ENCODE data around the gene TFPI. TPM values are rescaled to one million over a fixed set of nuclear protein-coding genes. Genes with fewer than 3 reads are reported as not detected.
A peak's percentile ranks its signal among the peaks of the same experiment; 100 is the strongest.

The TFPI gene
- total RNA-seq, 4 donors from 2014 or later = 3.5 to 89.6 (median 22.5) TPM

- H3K4me3 ChIP-seq = peak overlapping the region in 2 of 4 donors; percentile 47 to 65
- peak overlapping the region in 3 of 4 donors; percentile 5 to 78 (median 67) for H3K27ac ChIP-seq
Observed at GRCh38 chr2:187549193-187549592, 5.0 kb downstream of the TFPI start.

GRCh38 chr2:187548656-187549055 lies 5.6 kb downstream of the TFPI start:
- DNase-seq = no peak
- no peaks in the 10 kb centered on the region for H3K36me3 ChIP-seq
- peaks cover 0 to 52% (median 8%) of the 10 kb centered on the region in 3 donors for H3K4me1 ChIP-seq
- intact Hi-C loops (cut with DNase I) = no loop called here
- peak overlapping the region in 2 of 4 donors; percentile 67 to 78 for H3K27ac ChIP-seq
- H3K9me3 ChIP-seq = no peaks in the 10 kb centered on the region
- H3K27me3 ChIP-seq = no peaks in the 10 kb centered on the region
- peak overlapping the region in 1 of 4 donors; percentile 65 for H3K4me3 ChIP-seq
- TF ChIP-seq POLR2A (IDR thresholded peaks at IDR 0.05) = no peak
- TF ChIP-seq CTCF (IDR thresholded peaks at IDR 0.05) = no peak

More at GRCh38 chr2:187549193-187549592, 5.0 kb downstream of the TFPI start:
- DNase-seq = no peak
- intact Hi-C loops (cut with DNase I) = no loop called here
- peaks cover 0 to 56% (median 8%) of the 10 kb centered on the region in 3 donors for H3K4me1 ChIP-seq
- H3K27me3 ChIP-seq = no peaks in the 10 kb centered on the region
- no peaks in the 10 kb centered on the region for H3K9me3 ChIP-seq
- H3K36me3 ChIP-seq = no peaks in the 10 kb centered on the region
- TF ChIP-seq CTCF (IDR thresholded peaks at IDR 0.05) = no peak

- H3K27ac ChIP-seq = peak overlapping the region in 3 of 4 donors; percentile 49 to 67 (median 63)
- H3K9me3 ChIP-seq = no peaks in the 10 kb centered on the region
- H3K36me3 ChIP-seq = no peaks in the 10 kb centered on the region
- H3K27me3 ChIP-seq = no peaks in the 10 kb centered on the region
- no peak for TF ChIP-seq POLR2A (IDR thresholded peaks at IDR 0.05)
- TF ChIP-seq CTCF (IDR thresholded peaks at IDR 0.05) = no peak
- intact Hi-C loops (cut with DNase I) = no loop called here
- no peak for DNase-seq
- H3K4me3 ChIP-seq = no peak overlapping the region
- H3K4me1 ChIP-seq = peaks cover 0 to 46% (median 9%) of the 10 kb centered on the region in 3 donors
- WGBS, 2 donors = 3 to 4% methylated on average over 2 of the region's 2 CpGs
Observed at GRCh38 chr2:187547353-187547979, 6.8 kb downstream of the TFPI start.

- H3K9me3 ChIP-seq = no peaks in the 10 kb centered on the region
- H3K4me1 ChIP-seq = peaks cover 0 to 52% (median 12%) of the 10 kb centered on the region in 3 donors
- no peaks in the 10 kb centered on the region for H3K36me3 ChIP-seq
- peak overlapping the region in 3 of 4 donors; percentile 37 to 67 (median 49) for H3K27ac ChIP-seq
- TF ChIP-seq POLR2A (IDR thresholded peaks at IDR 0.05) = no peak
- no peak for TF ChIP-seq CTCF (IDR thresholded peaks at IDR 0.05)
- 81 to 83% methylated on average over 1 of the region's 1 CpG for WGBS, 2 donors
- H3K4me3 ChIP-seq = no peak overlapping the region
- no peaks in the 10 kb centered on the region for H3K27me3 ChIP-seq
- intact Hi-C loops (cut with DNase I) = no loop called here
- no peak for DNase-seq
Observed at GRCh38 chr2:187546762-187547333, 7.4 kb downstream of the TFPI start.

GRCh38 chr2:187545238-187545751 lies 8.9 kb downstream of the TFPI start:
- Histone ChIP-seq H3K27me3 (no peaks in the 10 kb centered on the region), H3K36me3 (no peaks in the 10 kb centered on the region), H3K9me3 (no peaks in the 10 kb centered on the region), H3K4me1 (peaks cover 0 to 61% (median 20%) of the 10 kb centered on the region in 3 donors), H3K27ac (peak overlapping the region in 1 of 4 donors; percentile 69), H3K4me3 (no peak overlapping the region)
- no peak for DNase-seq
- whole genome bisulfite sequencing, 2 donors = 73 to 86% methylated on average over 1 of the region's 1 CpG
- TF ChIP-seq CTCF (IDR thresholded peaks at IDR 0.05) (no peak), POLR2A (IDR thresholded peaks at IDR 0.05) (no peak)
- intact Hi-C loops (cut with DNase I) = no loop called here
